ENCODE results near the gene E2F4. TPM values are rescaled to one million over a fixed set of nuclear protein-coding genes. Genes with fewer than 3 reads are reported as not detected.

E2F4 gene
- total and polyA plus RNA-seq, 9 of the 15 experiments (the other 6 are each of a cell fraction or from before 2014, with no cell fraction given) = 9.7 to 139 (median 106) TPM

- TF ChIP-seq ZNF407 (IDR thresholded peaks at IDR 0.05; ENCODE audit: low read depth) (no peak), ETS1 (conservative IDR thresholded peaks at IDR 0.05; ENCODE audit: control insufficient read depth, low read depth, low read length) (no peak), IRF9 (tag; IDR thresholded peaks at IDR 0.05) (no peak)
Observed at GRCh38 chr16:67196881-67197280, 4.9 kb downstream of the E2F4 start (continued).
